CD14-positive monocyte (primary cell): Measurements from ENCODE around the gene PITPNM1. TPM values are rescaled to one million over a fixed set of nuclear protein-coding genes. Genes with fewer than 3 reads are reported as not detected.

Experiments used
- DNase-seq, 3 donors: peaks; one replicate each; pipeline ENCODE4 v3.0.0-alpha.2; 2011 to 2022
- H2AFZ ChIP-seq: 2 replicates; pipeline ENCODE4 v1.6.0; 2012; ENCODE audit warnings: mild to moderate bottlenecking, low read depth, low read length, inconsistent platforms; ENCODE audit not compliant: insufficient read depth, poor library complexity, severe bottlenecking
- H3K27ac ChIP-seq, 2 donors: 1 replicate in 1 of 2; 2 replicates in 1 of 2; pipeline ENCODE4 v1.5.1; 2012 to 2013; ENCODE audit warnings: low read length in 2 of 2, control low read depth in 1 of 2, inconsistent platforms in 1 of 2, low read depth in 1 of 2, mild to moderate bottlenecking in 1 of 2
- H3K27me3 ChIP-seq, 2 donors: one replicate each; pipeline versions ENCODE4 v1.6.0 to v1.6.1; 2011 to 2013; ENCODE audit warnings: low read length in 2 of 2; ENCODE audit not compliant: control insufficient read depth in 2 of 2, insufficient read depth in 2 of 2
- H3K36me3 ChIP-seq, 2 donors: replicated peaks in 1 of 2; 1 replicate in 1 of 2; 2 replicates in 1 of 2; pipeline versions ENCODE4 v1.5.1 to v1.6.1; 2012 to 2013; ENCODE audit warnings: low read length in 2 of 2, control low read depth in 1 of 2, inconsistent platforms in 1 of 2, mild to moderate bottlenecking in 1 of 2; ENCODE audit not compliant: insufficient read depth in 2 of 2, control insufficient read depth in 1 of 2
- H3K4me1 ChIP-seq, 2 donors: 1 replicate in 1 of 2; 2 replicates in 1 of 2; pipeline versions ENCODE4 v1.5.1 to v1.6.1; 2012 to 2013; ENCODE audit warnings: low read length in 2 of 2, control low read depth in 1 of 2, inconsistent platforms in 1 of 2, mild to moderate bottlenecking in 1 of 2, moderate library complexity in 1 of 2; ENCODE audit not compliant: insufficient read depth in 2 of 2, control insufficient read depth in 1 of 2
- H3K4me2 ChIP-seq: replicated peaks from 2 replicates; pipeline ENCODE3; 2012; ENCODE audit warnings: low read length, moderate library complexity, mild to moderate bottlenecking; ENCODE audit not compliant: poor library complexity, severe bottlenecking; ENCODE audit errors: extremely low read depth
- H3K4me3 ChIP-seq, 3 experiments: fragments of 200-600 bp in 1 of 3; sonication (generic) in 1 of 3; replicated peaks in 1 of 3; 1 replicate in 2 of 3; 2 replicates in 1 of 3; pipeline ENCODE4 v1.5.1; 2011 to 2013; ENCODE audit warnings: low read length in 3 of 3, mild to moderate bottlenecking in 3 of 3, control low read depth in 2 of 3, low read depth in 2 of 3, inconsistent platforms in 1 of 3, moderate library complexity in 1 of 3
- H3K79me2 ChIP-seq: 2 replicates; pipeline ENCODE4 v1.6.0; 2012; ENCODE audit warnings: mild to moderate bottlenecking, control low read depth, inconsistent platforms, low read length, moderate library complexity; ENCODE audit not compliant: insufficient read depth
- H3K9ac ChIP-seq: 2 replicates; pipeline ENCODE4 v1.6.0; 2017; ENCODE audit warnings: low read length, mild to moderate bottlenecking; ENCODE audit not compliant: insufficient read depth, poor library complexity, severe bottlenecking
- H3K9me3 ChIP-seq, 2 donors: replicated peaks in 1 of 2; 1 replicate in 1 of 2; 2 replicates in 1 of 2; pipeline versions ENCODE4 v1.5.1 to v1.6.1; 2012 to 2013; ENCODE audit warnings: low read length in 2 of 2, control low read depth in 1 of 2; ENCODE audit not compliant: control insufficient read depth in 1 of 2, insufficient read depth in 1 of 2
- H4K20me1 ChIP-seq: 2 replicates; pipeline ENCODE4 v1.6.0; 2012; ENCODE audit warnings: mild to moderate bottlenecking, low read length, control low read depth, moderate library complexity; ENCODE audit not compliant: insufficient read depth
- H3K27ac Mint-ChIP-seq, 7 donors: one replicate each; pipeline ENCODE4 v1.8.0; 2020; ENCODE audit warnings: mild to moderate bottlenecking in 7 of 7, mixed read lengths in 7 of 7, moderate library complexity in 6 of 7, inconsistent platforms in 2 of 7
- H3K27me3 Mint-ChIP-seq, 3 donors: one replicate each; pipeline ENCODE4 v1.8.0; 2021 to 2022; ENCODE audit warnings: low read depth in 3 of 3, mild to moderate bottlenecking in 3 of 3, mixed read lengths in 3 of 3, moderate library complexity in 3 of 3, inconsistent platforms in 1 of 3
- H3K36me3 Mint-ChIP-seq, 2 donors: one replicate each; pipeline ENCODE4 v1.8.0; 2020; ENCODE audit warnings: mixed read lengths in 2 of 2, inconsistent platforms in 1 of 2, mild to moderate bottlenecking in 1 of 2
- H3K4me1 Mint-ChIP-seq: one replicate; pipeline ENCODE4 v1.8.0; 2020; ENCODE audit warnings: mild to moderate bottlenecking, mixed read lengths
- H3K4me3 Mint-ChIP-seq, 2 donors: one replicate each; pipeline ENCODE4 v1.8.0; 2020; ENCODE audit warnings: mild to moderate bottlenecking in 2 of 2, mixed read lengths in 2 of 2, moderate library complexity in 1 of 2
- H3K9me3 Mint-ChIP-seq, 7 donors: one replicate each; pipeline ENCODE4 v1.8.0; 2020 to 2022; ENCODE audit warnings: mixed read lengths in 7 of 7, mild to moderate bottlenecking in 6 of 7, moderate library complexity in 6 of 7, inconsistent platforms in 2 of 7
- WGBS: methylation state at CpG from one replicate; pipeline ENCODE4 v1.1.5; 2013; ENCODE audit warnings: missing lambda C conversion rate; ENCODE audit not compliant: insufficient coverage; 5-methylcytosine and 5-hydroxymethylcytosine counted together
- intact Hi-C, 2 donors: fragments of 100-400 bp; cut with micrococcal nuclease; formaldehyde crosslinking; loops; one replicate each; pipeline versions ENCODE4 v1.15.0 to v1.15.1; 2023
- polyA plus RNA-seq, 3 donors: library from polyadenylated mRNA; depleted of rRNA in 1 of 3; unstranded in 2 of 3; stranded (reverse) in 1 of 3; fragments of 300-500 nt in 2 of 3; fragments of >200 nt in 1 of 3; fragmentation: Illumina TruSeq in 2 of 3; gene quantifications; 1 replicate in 2 of 3; 2 replicates in 1 of 3; pipeline ENCODE4 v1.2.3, GENCODE V29; 2012 to 2021
- TF ChIP-seq, protein P1 (sequence below): fragments of 200-600 bp; IDR thresholded peaks from one replicate; pipeline ENCODE4 v1.8.0; 2022; ENCODE audit warnings: antibody characterized with exemption, mild to moderate bottlenecking

The PITPNM1 gene
- polyA plus RNA-seq, 3 donors: 11.7 to 122 (median 22.2) TPM

DNA sequence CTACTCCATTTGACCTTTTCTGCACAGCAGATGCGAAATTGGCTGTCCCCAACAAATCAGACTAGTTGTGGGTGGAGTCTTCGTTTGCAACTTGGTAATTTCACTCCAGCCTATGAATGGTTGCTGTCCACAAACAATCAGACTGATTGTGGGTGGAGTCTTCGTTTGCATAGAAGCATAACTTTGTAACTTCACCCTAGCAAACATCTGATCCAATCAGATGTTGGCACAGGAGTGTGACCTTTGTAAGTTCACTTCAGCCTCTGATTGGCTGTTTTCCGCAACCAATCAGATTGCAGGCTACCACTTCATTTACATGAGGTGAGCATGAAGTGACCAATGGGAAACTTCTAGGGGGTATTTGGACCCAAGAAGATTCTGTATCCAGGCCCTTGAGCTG lies 34.4 kb upstream of the PITPNM1 start:
- Histone ChIP-seq H4K20me1 (no peaks in the 10 kb centered on the region), H3K79me2 (no peaks in the 10 kb centered on the region), H3K27ac (no peak overlapping the region), H3K4me3 (no peak overlapping the region), H2AFZ (no peak overlapping the region), H3K4me1 (no peaks in the 10 kb centered on the region), H3K27me3 (peaks cover 0 to under 1% of the 10 kb centered on the region in 2 donors), H3K4me2 (no peak overlapping the region), H3K9ac (no peak overlapping the region), H3K36me3 (no peaks in the 10 kb centered on the region), H3K9me3 (peaks cover 8% of the 10 kb centered on the region in 2 donors)
- Mint-ChIP-seq H3K36me3 (no peaks in the 10 kb centered on the region), H3K9me3 (peaks cover 2 to 19% (median 14%) of the 10 kb centered on the region in 7 donors), H3K4me1 (no peaks in the 10 kb centered on the region), H3K27me3 (peaks cover 0 to 5% (median 3%) of the 10 kb centered on the region in 3 donors), H3K27ac (no peak overlapping the region), H3K4me3 (no peak overlapping the region)
- WGBS: no CpG with 5 or more reads among the region's 4 CpGs
- DNase-seq: no peak
- intact Hi-C loops: no loop called here
- TF ChIP-seq, protein P1, sequence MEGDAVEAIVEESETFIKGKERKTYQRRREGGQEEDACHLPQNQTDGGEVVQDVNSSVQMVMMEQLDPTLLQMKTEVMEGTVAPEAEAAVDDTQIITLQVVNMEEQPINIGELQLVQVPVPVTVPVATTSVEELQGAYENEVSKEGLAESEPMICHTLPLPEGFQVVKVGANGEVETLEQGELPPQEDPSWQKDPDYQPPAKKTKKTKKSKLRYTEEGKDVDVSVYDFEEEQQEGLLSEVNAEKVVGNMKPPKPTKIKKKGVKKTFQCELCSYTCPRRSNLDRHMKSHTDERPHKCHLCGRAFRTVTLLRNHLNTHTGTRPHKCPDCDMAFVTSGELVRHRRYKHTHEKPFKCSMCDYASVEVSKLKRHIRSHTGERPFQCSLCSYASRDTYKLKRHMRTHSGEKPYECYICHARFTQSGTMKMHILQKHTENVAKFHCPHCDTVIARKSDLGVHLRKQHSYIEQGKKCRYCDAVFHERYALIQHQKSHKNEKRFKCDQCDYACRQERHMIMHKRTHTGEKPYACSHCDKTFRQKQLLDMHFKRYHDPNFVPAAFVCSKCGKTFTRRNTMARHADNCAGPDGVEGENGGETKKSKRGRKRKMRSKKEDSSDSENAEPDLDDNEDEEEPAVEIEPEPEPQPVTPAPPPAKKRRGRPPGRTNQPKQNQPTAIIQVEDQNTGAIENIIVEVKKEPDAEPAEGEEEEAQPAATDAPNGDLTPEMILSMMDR: no peak

DNA sequence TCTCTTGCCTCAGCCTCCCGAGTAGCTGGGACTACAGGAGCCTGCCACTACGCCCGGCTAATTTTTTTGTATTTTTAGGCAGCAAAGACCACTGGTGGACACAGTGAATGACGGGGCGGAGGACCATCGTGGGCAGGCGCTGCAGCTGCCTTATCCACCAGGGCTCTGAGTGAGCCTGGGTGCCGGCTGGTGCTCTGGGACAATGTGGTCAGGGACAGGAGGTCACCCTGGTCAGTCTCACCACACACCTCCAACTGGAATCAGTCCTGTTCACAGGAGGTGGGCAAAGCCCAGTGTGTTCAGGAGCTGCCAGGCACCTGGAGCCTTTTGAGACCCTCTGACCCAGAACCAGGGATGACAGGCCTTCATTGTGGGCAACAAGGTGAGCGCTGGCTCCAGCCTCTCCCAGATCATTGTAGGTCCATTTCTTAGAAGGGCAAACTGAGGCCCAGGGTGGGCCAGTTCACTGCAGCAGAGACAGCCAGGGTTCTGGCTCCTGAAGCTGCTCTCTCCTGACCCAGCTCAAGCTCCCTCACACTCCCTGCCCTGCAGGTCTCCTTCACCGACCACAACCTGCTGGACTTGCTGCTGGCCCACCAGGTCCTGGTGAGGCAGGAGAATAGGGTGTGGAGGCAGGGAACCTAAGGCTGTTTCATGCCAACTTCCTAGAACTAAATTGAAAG lies 33.8 kb upstream of the PITPNM1 start:
- Mint-ChIP-seq H3K4me1 (no peaks in the 10 kb centered on the region), H3K27me3 (peaks cover 0 to 5% (median 3%) of the 10 kb centered on the region in 3 donors), H3K27ac (no peak overlapping the region), H3K9me3 (peaks cover 6 to 23% (median 18%) of the 10 kb centered on the region in 7 donors), H3K36me3 (no peaks in the 10 kb centered on the region), H3K4me3 (no peak overlapping the region)
- TF ChIP-seq, protein P1: no peak
- H3K9me3 ChIP-seq: peaks cover 10 to 14% of the 10 kb centered on the region in 2 donors
- no peaks in the 10 kb centered on the region for H3K79me2 ChIP-seq
- intact Hi-C loops: no loop called here
- H3K4me1 ChIP-seq: no peaks in the 10 kb centered on the region
- H3K4me2 ChIP-seq: no peak overlapping the region
- H3K9ac ChIP-seq: no peak overlapping the region
- no peak overlapping the region for H3K4me3 ChIP-seq
- DNase-seq: no peak
- no peak overlapping the region for H3K27ac ChIP-seq
- no peaks in the 10 kb centered on the region for H3K36me3 ChIP-seq
- no peak overlapping the region for H2AFZ ChIP-seq
- H3K27me3 ChIP-seq: peaks cover 0 to 2% of the 10 kb centered on the region in 2 donors
- no peaks in the 10 kb centered on the region for H4K20me1 ChIP-seq
- WGBS: 93% methylated on average over 5 of the region's 10 CpGs
